GM10248 (cell line): Measurements from ENCODE around the gene STAU1.
"Not testable (repeated sequence)": the region's sequence is repeated elsewhere in the genome, so short reads cannot be mapped to it uniquely, and the experiment has no call there.

Experiments used
- CTCF ChIA-PET: fragments of 300-600 bp; sonication (Branson Sonifier 250); formaldehyde crosslinking; extraction: SDS; loops from one replicate; lab custom pipeline; 2021; ENCODE audit warnings: antibody characterized with exemption; lab: Yijun Ruan, JAX
- POLR2A ChIA-PET: fragments of 350-650 bp; sonication (Branson Sonifier 250); formaldehyde crosslinking; extraction: SDS; loops from one replicate; lab custom pipeline; 2020; ENCODE audit warnings: antibody characterized with exemption; lab: Yijun Ruan, JAX
- DNase-seq: peaks from one replicate; pipeline ENCODE4 v3.0.0; 2012; ENCODE audit errors: extremely low spot score
- TF ChIP-seq, protein P1 (sequence below): IDR thresholded peaks from 2 replicates; pipeline ENCODE4 v1.5.1; 2012; ENCODE audit warnings: mild to moderate bottlenecking, low read depth; ENCODE audit errors: extremely low read depth, missing control alignments, control extremely low read depth

STAU1 gene

DNA sequence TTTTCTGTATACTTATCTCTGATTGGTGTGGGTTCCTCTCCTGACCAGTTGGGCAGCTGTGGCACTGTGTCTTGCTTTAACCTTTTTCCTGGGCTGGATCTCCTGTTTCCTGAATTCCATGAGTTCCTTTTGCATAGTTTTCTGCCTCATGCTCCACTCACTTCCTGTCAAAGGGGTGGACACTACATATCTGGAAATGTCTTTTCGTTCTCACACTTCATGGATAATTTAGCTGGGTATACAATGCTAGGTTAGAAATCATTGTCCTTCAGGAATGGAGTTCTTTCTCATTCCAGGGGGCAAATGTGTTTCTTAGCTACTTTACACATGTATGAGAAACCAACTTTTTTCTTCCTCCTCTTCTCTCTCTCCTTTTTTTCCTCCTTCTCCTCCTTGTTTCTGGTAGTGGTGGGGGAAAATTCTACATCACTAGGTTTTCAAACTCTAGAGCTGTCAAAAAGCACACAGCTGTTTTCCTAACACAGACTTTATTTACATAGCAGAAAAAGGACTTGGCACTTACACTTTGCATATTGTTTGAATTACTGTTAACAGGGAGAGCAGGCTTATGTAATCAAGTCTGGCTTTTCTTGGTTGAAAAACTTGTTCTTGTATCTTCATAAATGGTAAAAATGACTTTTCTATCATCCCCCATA, 22.1 kb upstream of the STAU1 start:
- TF ChIP-seq, protein P1, sequence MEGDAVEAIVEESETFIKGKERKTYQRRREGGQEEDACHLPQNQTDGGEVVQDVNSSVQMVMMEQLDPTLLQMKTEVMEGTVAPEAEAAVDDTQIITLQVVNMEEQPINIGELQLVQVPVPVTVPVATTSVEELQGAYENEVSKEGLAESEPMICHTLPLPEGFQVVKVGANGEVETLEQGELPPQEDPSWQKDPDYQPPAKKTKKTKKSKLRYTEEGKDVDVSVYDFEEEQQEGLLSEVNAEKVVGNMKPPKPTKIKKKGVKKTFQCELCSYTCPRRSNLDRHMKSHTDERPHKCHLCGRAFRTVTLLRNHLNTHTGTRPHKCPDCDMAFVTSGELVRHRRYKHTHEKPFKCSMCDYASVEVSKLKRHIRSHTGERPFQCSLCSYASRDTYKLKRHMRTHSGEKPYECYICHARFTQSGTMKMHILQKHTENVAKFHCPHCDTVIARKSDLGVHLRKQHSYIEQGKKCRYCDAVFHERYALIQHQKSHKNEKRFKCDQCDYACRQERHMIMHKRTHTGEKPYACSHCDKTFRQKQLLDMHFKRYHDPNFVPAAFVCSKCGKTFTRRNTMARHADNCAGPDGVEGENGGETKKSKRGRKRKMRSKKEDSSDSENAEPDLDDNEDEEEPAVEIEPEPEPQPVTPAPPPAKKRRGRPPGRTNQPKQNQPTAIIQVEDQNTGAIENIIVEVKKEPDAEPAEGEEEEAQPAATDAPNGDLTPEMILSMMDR = no peak
- POLR2A ChIA-PET = no interaction called here
- no peak for DNase-seq
- CTCF ChIA-PET = interaction anchor here (1.5 kb wide), 1 partner anchor 77 kb away, joined by 5 read pairs; no protein-coding TSS in a partner anchor

DNA sequence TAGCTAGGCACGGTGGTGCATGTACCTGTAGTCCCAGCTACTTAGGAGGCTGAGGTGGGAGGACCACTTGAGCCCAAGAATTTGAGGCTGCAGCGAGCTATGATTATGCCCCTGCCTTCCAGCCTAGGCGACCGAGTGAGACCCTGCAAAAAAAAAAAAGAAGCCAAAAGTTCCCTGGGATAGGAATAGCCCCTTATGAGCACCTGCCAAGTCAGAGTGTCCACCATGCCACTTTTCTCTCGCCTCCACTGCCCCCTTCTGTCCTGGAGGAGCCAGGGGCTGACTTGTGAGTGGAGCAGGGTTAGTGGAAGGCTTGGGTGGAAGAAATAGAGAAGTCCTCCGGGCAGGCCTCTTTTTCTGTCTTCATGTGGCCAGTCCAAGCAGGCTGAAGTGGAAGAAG, 18.9 kb upstream of the STAU1 start:
- TF ChIP-seq, protein P1 = peak; percentile 40
- peak; percentile 35 for DNase-seq
- POLR2A ChIA-PET = no interaction called here
- CTCF ChIA-PET = interaction anchor here (0.9 to 8.5 kb wide), 5 partner anchors 10 to 162 kb away, joined by 3 to 45 read pairs (median 3); partner anchors contain the start of gene DDX27

DNA sequence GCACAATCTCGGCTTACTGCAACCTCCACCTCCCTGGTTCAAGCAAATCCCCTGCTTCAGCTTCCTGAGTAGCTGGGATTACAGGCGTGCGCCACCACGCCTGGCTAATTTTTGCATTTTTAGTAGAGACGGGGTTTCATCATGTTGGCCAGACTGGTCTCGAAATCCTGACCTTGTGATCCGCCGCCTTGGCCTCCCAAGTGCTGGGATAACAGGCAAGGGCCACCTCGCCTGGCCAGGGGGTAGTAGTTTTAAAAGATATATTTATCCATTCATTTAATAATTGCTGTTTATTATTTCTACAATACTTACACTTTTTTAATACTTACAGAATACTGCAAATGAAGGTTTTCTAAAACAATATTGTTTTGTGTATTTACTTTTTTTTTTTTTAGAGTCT, 15.6 kb upstream of the STAU1 start:
- POLR2A ChIA-PET = no interaction called here
- CTCF ChIA-PET = interaction anchor here (8.5 kb wide), 1 partner anchor 13 kb away, joined by 45 read pairs; no protein-coding TSS in a partner anchor
- TF ChIP-seq, protein P1 = no peak
- no peak for DNase-seq

- ChIA-PET POLR2A (no interaction called here), CTCF (interaction anchor here (8.5 kb wide), 1 partner anchor 14 kb away, joined by 45 read pairs; no protein-coding TSS in a partner anchor)
- DNase-seq = no peak
- TF ChIP-seq, protein P1 = no peak
Observed at GRCh38 chr20:49203011-49203410, 14.9 kb upstream of the STAU1 start.

- CTCF ChIA-PET = interaction anchor here (0.6 to 4.8 kb wide), 4 partner anchors 17 to 67 kb away, joined by 3 to 25 read pairs (median 4); no protein-coding TSS in a partner anchor
- no peak for DNase-seq
- POLR2A ChIA-PET = no interaction called here
Observed at GRCh38 chr20:49199729-49200293, 11.7 kb upstream of the STAU1 start.

GRCh38 chr20:49192944-49193518, 4.9 kb upstream of the STAU1 start:
- DNase-seq, POLR2A ChIA-PET: not testable (repeated sequence)
- CTCF ChIA-PET = interaction anchor here (0.7 to 1.2 kb wide), 3 partner anchors 24 to 573 kb away, joined by 3 to 6 read pairs (median 3); no protein-coding TSS in a partner anchor

More at GRCh38 chr20:49199729-49200293, 11.7 kb upstream of the STAU1 start:
- TF ChIP-seq, protein P1 = no peak
